Spleen (tissue), 7 donors: ENCODE data around the gene TRAF3IP3.

Experiments used
- CTCF ChIP-seq, 11 experiments: fragments of 200-600 bp in 7 of 11; fragments of 450-650 bp in 4 of 11; sonication (generic) in 4 of 11; IDR thresholded peaks in 8 of 11; conservative IDR thresholded peaks in 3 of 11; 1 replicate in 7 of 11; 2 replicates in 4 of 11; pipeline versions ENCODE4 v1.4.0 to v1.8.0; 2016 to 2021; ENCODE audit warnings: antibody characterized with exemption in 11 of 11, inconsistent platforms in 4 of 11, mild to moderate bottlenecking in 1 of 11
- POLR2A ChIP-seq, 3 donors: fragments of 450-650 bp; IDR thresholded peaks; one replicate each; pipeline ENCODE4 v1.5.1; 2017; ENCODE audit warnings: antibody characterized with exemption in 3 of 3, mild to moderate bottlenecking in 1 of 3
- POLR2AphosphoS5 ChIP-seq, 3 donors: sonication (generic); formaldehyde crosslinking; IDR thresholded peaks; one replicate each; pipeline ENCODE4 v1.5.1; 2017; ENCODE audit warnings: antibody characterized with exemption in 3 of 3
- donor health status: DM: no; HTN: no; CAD: no; lungs with moderate emphysema.
- donor health status: DM: no; HTN: no; CAD: no.
- donor health status: DM: no; HTN: no; CAD: no.

- no peak for TF ChIP-seq CTCF (IDR thresholded peaks at IDR 0.05 in 8 of 11, conservative IDR thresholded peaks at IDR 0.05 in 3 of 11)
- no peak for TF ChIP-seq POLR2AphosphoS5 (IDR thresholded peaks at IDR 0.05)
- no peak for TF ChIP-seq POLR2A (IDR thresholded peaks at IDR 0.05)
Observed at GRCh38 chr1:209721323-209721722, 34.5 kb upstream of the TRAF3IP3 start.
